Measurements from ENCODE around the gene TMEM161A. TPM values are rescaled to one million over a fixed set of nuclear protein-coding genes. Genes with fewer than 3 reads are reported as not detected.
"Not testable (repeated sequence)": the region's sequence is repeated elsewhere in the genome, so short reads cannot be mapped to it uniquely, and the experiment has no call there.

The TMEM161A gene
- total RNA-seq, 1 donor from 2014 or later, result 25.1 TPM

DNA sequence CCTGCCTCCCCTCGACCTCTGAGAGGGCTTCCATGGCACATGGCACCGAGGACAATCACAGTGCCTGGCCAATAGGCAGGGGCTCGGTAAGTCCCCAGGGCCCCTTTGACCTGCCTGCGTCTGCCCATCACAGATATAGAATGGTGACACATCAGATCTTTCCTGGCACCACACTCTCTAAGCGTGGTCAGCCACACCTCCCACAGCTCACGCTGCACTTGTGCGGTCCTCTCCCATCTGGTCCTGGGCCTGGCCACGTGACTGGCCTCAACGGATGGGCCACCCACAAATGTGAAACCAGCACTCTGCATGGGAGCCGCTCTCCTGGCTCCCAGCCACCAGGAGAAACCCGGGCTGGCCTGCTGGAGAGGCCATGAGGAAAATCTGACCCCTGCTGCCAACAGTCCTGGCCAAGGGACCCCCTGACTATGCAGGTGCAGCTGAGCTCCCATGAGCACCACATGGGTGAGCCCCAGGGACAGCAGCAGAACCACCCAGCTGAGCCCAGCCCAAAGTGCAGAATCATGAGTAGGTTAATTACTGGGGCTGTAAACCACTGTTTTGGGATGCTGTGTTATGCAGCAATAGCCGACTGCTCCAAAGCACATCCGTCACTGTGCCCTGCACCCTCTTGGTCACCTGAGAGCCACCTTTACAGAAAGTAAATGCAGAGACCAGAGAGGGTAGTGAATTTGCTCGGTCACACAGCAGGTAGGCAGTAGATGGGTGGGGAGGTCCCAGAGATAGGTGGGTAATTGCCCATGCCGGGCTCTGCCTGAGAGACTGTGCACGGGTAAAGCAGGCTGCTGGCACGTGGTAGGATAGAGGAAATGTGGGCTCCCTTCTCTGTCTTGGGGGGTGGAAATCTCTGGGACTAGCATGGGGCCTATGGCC is 41.5 kb upstream of the TMEM161A start:
- H3K4me1 Mint-ChIP-seq (ENCODE audit: unreplicated experiment), result no peaks in the 10 kb centered on the region

DNA sequence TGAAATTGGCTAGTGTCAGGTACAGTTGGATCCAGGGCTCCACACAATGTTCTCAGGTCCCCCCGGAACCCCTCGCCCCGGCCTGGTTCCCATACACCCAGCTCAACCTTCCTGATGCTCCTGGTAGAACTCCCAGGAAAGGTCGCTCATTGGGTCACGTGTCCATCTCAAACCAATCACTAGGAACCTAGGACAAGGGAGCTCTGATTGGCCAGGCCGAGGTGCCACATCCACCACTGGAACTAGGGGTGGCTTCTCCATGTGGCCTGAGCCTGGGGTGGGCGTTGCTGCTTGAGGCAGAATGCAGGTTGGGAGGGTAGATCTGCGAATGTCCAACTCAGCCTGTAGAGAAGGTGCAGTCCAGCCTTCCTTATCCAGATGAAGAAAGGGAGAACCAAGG is 38.7 kb upstream of the TMEM161A start:
- Mint-ChIP-seq H3K4me1 (ENCODE audit: unreplicated experiment) (no peaks in the 10 kb centered on the region), H3K27me3 (ENCODE audit: unreplicated experiment) (peaks cover 2% of the 10 kb centered on the region), H3K9me3 (ENCODE audit: unreplicated experiment) (no peaks in the 10 kb centered on the region), H3K4me3 (ENCODE audit: unreplicated experiment) (no peak overlapping the region), H3K36me3 (ENCODE audit: low read depth, unreplicated experiment) (peaks cover 9% of the 10 kb centered on the region), H3K27ac (ENCODE audit: unreplicated experiment) (no peak overlapping the region)
- TF ChIP-seq, protein P1, sequence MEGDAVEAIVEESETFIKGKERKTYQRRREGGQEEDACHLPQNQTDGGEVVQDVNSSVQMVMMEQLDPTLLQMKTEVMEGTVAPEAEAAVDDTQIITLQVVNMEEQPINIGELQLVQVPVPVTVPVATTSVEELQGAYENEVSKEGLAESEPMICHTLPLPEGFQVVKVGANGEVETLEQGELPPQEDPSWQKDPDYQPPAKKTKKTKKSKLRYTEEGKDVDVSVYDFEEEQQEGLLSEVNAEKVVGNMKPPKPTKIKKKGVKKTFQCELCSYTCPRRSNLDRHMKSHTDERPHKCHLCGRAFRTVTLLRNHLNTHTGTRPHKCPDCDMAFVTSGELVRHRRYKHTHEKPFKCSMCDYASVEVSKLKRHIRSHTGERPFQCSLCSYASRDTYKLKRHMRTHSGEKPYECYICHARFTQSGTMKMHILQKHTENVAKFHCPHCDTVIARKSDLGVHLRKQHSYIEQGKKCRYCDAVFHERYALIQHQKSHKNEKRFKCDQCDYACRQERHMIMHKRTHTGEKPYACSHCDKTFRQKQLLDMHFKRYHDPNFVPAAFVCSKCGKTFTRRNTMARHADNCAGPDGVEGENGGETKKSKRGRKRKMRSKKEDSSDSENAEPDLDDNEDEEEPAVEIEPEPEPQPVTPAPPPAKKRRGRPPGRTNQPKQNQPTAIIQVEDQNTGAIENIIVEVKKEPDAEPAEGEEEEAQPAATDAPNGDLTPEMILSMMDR (IDR thresholded peaks at IDR 0.05; ENCODE audit: unreplicated experiment), result no peak
- no peak for DNase-seq (ENCODE audit: low spot score)

More for the DNA sequence above, 41.5 kb upstream of the TMEM161A start:
- Mint-ChIP-seq H3K27me3 (ENCODE audit: unreplicated experiment) (peaks cover 2% of the 10 kb centered on the region), H3K36me3 (ENCODE audit: low read depth, unreplicated experiment) (peaks cover 14% of the 10 kb centered on the region), H3K9me3 (ENCODE audit: unreplicated experiment) (no peaks in the 10 kb centered on the region), H3K4me3 (ENCODE audit: unreplicated experiment) (no peak overlapping the region), H3K27ac (ENCODE audit: unreplicated experiment) (no peak overlapping the region)
- DNase-seq (ENCODE audit: low spot score), result no peak
- TF ChIP-seq, protein P1 (IDR thresholded peaks at IDR 0.05; ENCODE audit: unreplicated experiment), result no peak

DNA sequence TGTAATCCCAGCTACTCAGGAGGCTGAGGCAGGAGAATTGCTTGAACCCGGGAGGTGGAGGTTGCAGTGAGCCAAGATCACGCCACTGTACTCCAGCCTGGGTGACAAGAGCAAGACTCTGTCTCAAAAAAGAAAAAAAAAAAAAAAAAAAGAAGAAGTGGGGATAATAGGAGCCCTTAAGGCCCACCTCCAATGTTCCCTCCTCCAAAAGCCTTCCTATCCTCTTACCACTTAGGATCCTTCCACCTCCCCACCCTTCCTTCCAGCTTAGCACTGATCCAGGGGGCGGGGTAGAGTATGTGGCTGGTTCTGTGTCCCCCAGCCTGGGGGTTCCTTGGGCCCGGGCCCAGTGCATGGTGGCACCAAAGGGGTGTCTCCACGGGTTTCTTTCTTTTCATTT is 35.0 kb upstream of the TMEM161A start:
- not testable (repeated sequence) for H3K4me3 Mint-ChIP-seq (ENCODE audit: unreplicated experiment); H3K36me3 Mint-ChIP-seq (ENCODE audit: low read depth, unreplicated experiment); H3K4me1 Mint-ChIP-seq (ENCODE audit: unreplicated experiment); H3K27ac Mint-ChIP-seq (ENCODE audit: unreplicated experiment); H3K9me3 Mint-ChIP-seq (ENCODE audit: unreplicated experiment); DNase-seq (ENCODE audit: low spot score)
- H3K27me3 Mint-ChIP-seq (ENCODE audit: unreplicated experiment), result peaks cover 11% of the 10 kb centered on the region

DNA sequence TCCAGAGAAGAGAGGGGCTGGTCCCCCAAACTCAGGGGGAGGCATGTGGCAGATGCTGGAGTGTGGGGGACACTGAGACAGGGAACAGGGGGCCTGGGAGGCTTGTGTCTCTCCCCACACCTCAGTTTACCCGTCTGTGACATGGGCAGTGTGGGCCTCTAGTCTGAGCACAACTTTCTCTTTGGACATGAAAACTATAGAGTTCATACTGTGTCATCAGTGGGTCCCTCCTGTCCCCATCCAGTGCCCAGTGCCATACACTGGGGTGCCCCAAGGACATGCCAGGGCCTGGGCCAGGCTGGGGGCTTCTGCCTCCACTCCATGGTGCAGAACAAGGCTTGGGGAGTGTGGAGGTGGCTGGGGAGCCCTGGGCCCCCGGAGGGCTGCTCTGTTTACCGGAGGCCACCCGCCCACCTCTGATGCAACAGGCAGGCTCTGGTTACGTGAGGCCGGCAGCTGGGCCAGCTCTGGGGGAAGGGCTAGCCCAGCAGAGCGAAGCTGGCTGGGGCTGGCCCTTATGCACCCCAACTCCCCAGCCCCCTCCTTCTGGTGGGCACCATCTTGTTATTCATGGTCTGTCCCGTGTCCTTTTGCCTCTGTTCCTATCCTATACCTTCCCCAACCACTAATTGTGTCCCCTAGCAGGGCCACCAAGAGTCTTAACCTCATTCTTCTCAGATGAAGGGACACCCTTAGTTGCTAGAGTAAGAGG is 33.7 kb upstream of the TMEM161A start:
- H3K27ac Mint-ChIP-seq (ENCODE audit: unreplicated experiment), result no peak overlapping the region
- H3K36me3 Mint-ChIP-seq (ENCODE audit: low read depth, unreplicated experiment), result peaks cover under 1% of the 10 kb centered on the region
- peaks cover 6% of the 10 kb centered on the region for H3K4me1 Mint-ChIP-seq (ENCODE audit: unreplicated experiment)
- H3K4me3 Mint-ChIP-seq (ENCODE audit: unreplicated experiment), result no peak overlapping the region
- H3K27me3 Mint-ChIP-seq (ENCODE audit: unreplicated experiment), result peaks cover 11% of the 10 kb centered on the region
- DNase-seq (ENCODE audit: low spot score), result no peak
- no peaks in the 10 kb centered on the region for H3K9me3 Mint-ChIP-seq (ENCODE audit: unreplicated experiment)
- TF ChIP-seq, protein P1 (IDR thresholded peaks at IDR 0.05; ENCODE audit: unreplicated experiment), result no peak

DNA sequence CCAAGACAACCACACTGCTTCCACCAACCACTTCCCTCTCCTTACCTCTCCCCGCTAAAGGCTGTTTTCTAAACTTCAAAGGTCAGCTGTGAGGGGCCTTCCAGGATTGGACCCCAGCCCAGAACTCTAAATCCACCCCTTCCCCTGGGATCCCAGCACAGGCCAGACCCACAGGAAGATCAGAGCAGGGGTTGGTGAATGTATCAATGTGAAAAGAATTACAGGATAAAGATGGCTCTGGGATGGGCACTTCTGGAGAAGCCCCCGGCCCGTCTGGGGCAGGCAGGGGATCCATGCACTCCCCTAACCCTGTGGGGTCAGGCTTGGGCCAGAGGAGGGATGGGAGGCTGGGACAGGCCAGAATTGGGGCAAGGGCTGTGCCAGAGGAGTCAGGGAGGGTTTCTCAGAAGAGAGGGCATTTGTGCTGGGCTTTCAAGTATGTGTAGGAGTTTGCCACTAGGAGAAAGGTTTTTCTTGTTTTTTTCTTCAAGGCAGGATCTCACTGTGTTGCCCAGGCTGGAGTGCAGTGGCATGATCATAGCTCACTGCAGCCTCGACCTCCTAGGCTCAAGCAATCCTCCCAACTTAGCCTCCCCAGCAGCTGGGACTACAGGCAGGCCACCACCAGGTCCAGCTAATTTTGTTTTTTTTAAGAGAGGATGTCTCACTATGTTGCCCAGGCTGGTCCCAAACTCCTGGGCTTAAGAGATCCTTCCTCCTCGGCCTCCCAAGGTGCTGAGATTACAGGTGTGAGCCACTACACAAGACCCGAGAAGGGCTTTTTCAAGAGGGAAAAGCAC is 32.8 kb upstream of the TMEM161A start:
- Mint-ChIP-seq H3K27me3 (ENCODE audit: unreplicated experiment) (peaks cover 10% of the 10 kb centered on the region), H3K9me3 (ENCODE audit: unreplicated experiment) (no peaks in the 10 kb centered on the region)

More for the DNA sequence above, 32.8 kb upstream of the TMEM161A start:
- H3K27ac Mint-ChIP-seq (ENCODE audit: unreplicated experiment), result peak overlapping the region; percentile 7
- no peaks in the 10 kb centered on the region for H3K36me3 Mint-ChIP-seq (ENCODE audit: low read depth, unreplicated experiment)
- H3K4me1 Mint-ChIP-seq (ENCODE audit: unreplicated experiment), result peaks cover 6% of the 10 kb centered on the region
- H3K4me3 Mint-ChIP-seq (ENCODE audit: unreplicated experiment), result no peak overlapping the region
- no peak for DNase-seq (ENCODE audit: low spot score)
- TF ChIP-seq, protein P1 (IDR thresholded peaks at IDR 0.05; ENCODE audit: unreplicated experiment), result no peak

All from endothelial cell (in vitro differentiated cells).